ENCODE results near the gene CCM2. TPM values are rescaled to one million over a fixed set of nuclear protein-coding genes. Genes with fewer than 3 reads are reported as not detected.

Gene CCM2
- total RNA-seq, 2 experiments from 2014 or later = 72.3 to 77.5 TPM

DNA sequence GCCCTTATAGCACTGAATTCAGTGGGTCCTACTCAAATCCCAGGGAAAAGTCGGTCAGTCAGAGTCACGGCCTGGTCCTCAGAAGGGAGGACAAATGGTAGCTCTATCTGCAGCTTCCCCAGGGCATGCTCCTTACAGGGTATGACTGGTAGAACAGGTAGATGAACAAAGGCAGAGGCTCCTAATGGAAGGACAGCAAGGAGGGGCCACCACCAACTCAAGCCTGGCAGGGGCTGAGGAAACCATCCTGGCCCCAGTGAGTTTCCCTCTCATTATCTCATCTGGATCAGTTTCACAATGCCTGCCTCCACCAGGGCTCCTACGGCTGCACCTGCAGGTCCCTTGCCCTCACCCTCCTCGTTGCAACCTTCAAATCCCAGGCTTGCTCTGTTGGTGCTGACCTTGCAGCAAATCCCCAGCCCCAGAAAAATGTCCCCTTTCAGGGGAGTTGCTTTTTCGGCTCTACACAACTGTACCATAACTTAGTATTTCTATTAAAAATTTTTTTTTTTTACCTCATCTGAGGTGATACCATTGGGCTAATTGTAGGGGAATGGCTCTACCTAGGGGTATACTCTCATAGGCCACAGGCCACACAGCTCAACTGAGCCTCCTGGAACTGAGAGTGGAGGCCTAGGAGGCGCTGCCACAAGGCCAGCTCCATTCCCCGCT lies 18.8 kb upstream of the CCM2 start:
- intact Hi-C loops (cut with micrococcal nuclease) = loop anchor here (10.0 kb wide), 1 partner anchor 126 kb away; no protein-coding TSS in a partner anchor
- peaks cover 53% of the 10 kb centered on the region for H3K4me1 Mint-ChIP-seq (ENCODE audit: low read depth)
- ChIA-PET CTCF (interaction anchor here (0.9 to 7.1 kb wide), 8 partner anchors 8 to 155 kb away, joined by 3 to 42 read pairs (median 4); partner anchors contain the start of gene CCM2), POLR2A (interaction anchor here (0.7 to 16.8 kb wide), 18 partner anchors 7 to 407 kb away, joined by 3 to 328 read pairs (median 7); partner anchors contain the start of genes CCM2, DDX56, PPIA and PURB)
- no peaks in the 10 kb centered on the region for H3K27me3 Mint-ChIP-seq
- H3K27ac Mint-ChIP-seq = peak overlapping the region; percentile 100
- H3K36me3 Mint-ChIP-seq (ENCODE audit: low read depth) = peaks cover 81% of the 10 kb centered on the region
- H3K4me3 Mint-ChIP-seq = peak overlapping the region; percentile 100
- DNase-seq (peak; percentile 70), ATAC-seq (peak; percentile 1)
- H3K9me3 Mint-ChIP-seq = no peaks in the 10 kb centered on the region
- TF ChIP-seq, protein P1, sequence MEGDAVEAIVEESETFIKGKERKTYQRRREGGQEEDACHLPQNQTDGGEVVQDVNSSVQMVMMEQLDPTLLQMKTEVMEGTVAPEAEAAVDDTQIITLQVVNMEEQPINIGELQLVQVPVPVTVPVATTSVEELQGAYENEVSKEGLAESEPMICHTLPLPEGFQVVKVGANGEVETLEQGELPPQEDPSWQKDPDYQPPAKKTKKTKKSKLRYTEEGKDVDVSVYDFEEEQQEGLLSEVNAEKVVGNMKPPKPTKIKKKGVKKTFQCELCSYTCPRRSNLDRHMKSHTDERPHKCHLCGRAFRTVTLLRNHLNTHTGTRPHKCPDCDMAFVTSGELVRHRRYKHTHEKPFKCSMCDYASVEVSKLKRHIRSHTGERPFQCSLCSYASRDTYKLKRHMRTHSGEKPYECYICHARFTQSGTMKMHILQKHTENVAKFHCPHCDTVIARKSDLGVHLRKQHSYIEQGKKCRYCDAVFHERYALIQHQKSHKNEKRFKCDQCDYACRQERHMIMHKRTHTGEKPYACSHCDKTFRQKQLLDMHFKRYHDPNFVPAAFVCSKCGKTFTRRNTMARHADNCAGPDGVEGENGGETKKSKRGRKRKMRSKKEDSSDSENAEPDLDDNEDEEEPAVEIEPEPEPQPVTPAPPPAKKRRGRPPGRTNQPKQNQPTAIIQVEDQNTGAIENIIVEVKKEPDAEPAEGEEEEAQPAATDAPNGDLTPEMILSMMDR (IDR thresholded peaks at IDR 0.05) = no peak

DNA sequence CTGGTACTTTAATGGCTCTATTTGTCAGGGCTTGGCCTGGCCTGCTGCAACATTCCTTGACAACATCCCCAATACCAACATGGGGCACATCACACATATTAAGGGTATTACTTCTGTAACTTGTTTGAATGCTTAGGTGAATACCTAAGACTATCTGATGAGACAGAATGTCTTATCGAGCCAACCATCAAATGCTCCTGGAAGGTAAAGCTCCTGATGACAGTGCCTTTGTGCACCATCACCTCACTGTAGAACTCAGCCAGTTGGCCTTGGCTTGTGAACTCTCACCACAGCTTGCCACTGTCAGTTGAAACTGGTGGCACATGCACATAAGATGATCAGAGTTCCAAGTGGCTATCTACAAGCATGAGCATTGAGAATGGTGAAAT lies 17.5 kb upstream of the CCM2 start:
- no peak for ATAC-seq
- TF ChIP-seq, protein P1 (IDR thresholded peaks at IDR 0.05) = no peak
- no peaks in the 10 kb centered on the region for H3K27me3 Mint-ChIP-seq
- peak overlapping the region; percentile 100 for H3K27ac Mint-ChIP-seq
- CTCF ChIA-PET = interaction anchor here (1.0 to 7.1 kb wide), 5 partner anchors 9 to 154 kb away, joined by 3 to 42 read pairs (median 4); no protein-coding TSS in a partner anchor
- H3K9me3 Mint-ChIP-seq = no peaks in the 10 kb centered on the region
- DNase-seq = peak; percentile 45
- intact Hi-C loops (cut with micrococcal nuclease) = loop anchor here (10.0 kb wide), 1 partner anchor 128 kb away; no protein-coding TSS in a partner anchor
- H3K36me3 Mint-ChIP-seq (ENCODE audit: low read depth) = peaks cover 76% of the 10 kb centered on the region
- peaks cover 54% of the 10 kb centered on the region for H3K4me1 Mint-ChIP-seq (ENCODE audit: low read depth)
- POLR2A ChIA-PET = interaction anchor here (0.6 to 16.8 kb wide), 22 partner anchors 8 to 368 kb away, joined by 3 to 328 read pairs (median 5); partner anchors contain the start of genes CCM2, H2AZ2, PPIA and PURB
- peak overlapping the region; percentile 100 for H3K4me3 Mint-ChIP-seq

DNA sequence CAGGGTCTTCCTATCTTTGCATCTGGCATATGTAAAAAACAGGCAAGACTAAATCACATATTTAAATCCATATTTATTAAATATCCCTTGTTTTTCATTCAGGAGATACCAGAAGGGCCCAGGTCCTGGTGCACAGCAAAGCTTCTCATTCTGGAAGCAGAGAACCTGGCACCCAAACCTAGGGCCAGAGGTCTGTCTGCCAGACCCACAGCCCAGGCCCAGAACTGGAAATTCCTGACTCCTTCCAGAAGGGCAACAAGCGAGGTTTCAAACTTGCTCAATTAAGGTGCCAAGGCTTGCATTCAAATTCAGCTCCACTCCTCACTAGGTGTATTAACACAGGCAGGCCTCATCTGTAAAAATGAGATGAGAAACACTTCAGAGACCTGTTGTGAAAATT lies 17.0 kb upstream of the CCM2 start:
- Mint-ChIP-seq H3K4me1 (ENCODE audit: low read depth) (peaks cover 59% of the 10 kb centered on the region), H3K9me3 (no peaks in the 10 kb centered on the region), H3K27ac (peak overlapping the region; percentile 100), H3K4me3 (peak overlapping the region; percentile 100), H3K27me3 (no peaks in the 10 kb centered on the region), H3K36me3 (ENCODE audit: low read depth) (peaks cover 71% of the 10 kb centered on the region)
- DNase-seq (no peak), ATAC-seq (no peak)
- TF ChIP-seq, protein P1 (IDR thresholded peaks at IDR 0.05) = no peak
- intact Hi-C loops (cut with micrococcal nuclease) = loop anchor here (10.0 kb wide), 1 partner anchor 128 kb away; no protein-coding TSS in a partner anchor
- POLR2A ChIA-PET = interaction anchor here (0.6 to 16.8 kb wide), 21 partner anchors 8 to 369 kb away, joined by 3 to 328 read pairs (median 4); partner anchors contain the start of genes CCM2, H2AZ2, PPIA and TBRG4
- CTCF ChIA-PET = interaction anchor here (1.0 to 7.1 kb wide), 5 partner anchors 10 to 154 kb away, joined by 3 to 42 read pairs (median 4); no protein-coding TSS in a partner anchor

DNA sequence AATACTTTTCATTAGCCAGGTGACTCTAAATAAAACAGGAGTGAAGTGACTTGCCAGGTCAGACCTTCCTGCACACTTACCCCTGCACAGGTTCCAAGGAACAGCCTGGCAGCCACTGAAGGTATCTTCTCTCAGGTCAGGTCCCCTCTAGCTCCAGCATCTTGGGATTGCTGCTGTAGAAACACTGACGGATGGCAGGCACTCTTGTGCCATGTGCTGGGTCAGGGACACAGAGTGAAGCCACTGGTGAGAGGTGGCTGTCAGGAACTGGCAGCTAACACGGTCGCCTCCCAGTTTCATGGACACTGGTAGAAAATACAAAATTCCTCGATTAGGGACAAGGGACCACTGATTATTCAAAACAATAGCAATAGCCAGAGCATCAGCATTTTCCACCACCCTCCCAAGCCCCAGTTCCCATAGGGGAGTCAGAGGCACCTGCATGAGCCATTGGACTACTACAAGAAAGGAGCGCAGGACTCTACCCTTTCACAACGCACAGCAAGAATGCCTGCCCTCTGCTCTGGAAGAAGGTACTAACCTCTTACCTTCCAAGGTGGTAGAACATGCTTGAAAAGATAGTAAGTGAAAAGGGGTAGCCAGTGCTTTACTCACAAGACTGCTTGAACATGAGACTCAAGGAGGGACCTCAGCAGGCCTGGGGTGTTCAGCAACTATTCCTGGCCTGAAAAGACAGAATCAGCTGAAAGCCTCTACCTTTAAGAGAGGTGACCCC lies 16.1 kb upstream of the CCM2 start:
- no peaks in the 10 kb centered on the region for H3K27me3 Mint-ChIP-seq
- CTCF ChIA-PET = interaction anchor here (1.1 to 7.1 kb wide), 4 partner anchors 11 to 153 kb away, joined by 3 to 42 read pairs (median 14); no protein-coding TSS in a partner anchor

More for the DNA sequence above, 16.1 kb upstream of the CCM2 start:
- Mint-ChIP-seq H3K4me3 (peak overlapping the region; percentile 100), H3K27ac (peak overlapping the region; percentile 100), H3K4me1 (ENCODE audit: low read depth) (peaks cover 65% of the 10 kb centered on the region), H3K36me3 (ENCODE audit: low read depth) (peaks cover 62% of the 10 kb centered on the region), H3K9me3 (no peaks in the 10 kb centered on the region)
- POLR2A ChIA-PET = interaction anchor here (0.6 to 16.8 kb wide), 17 partner anchors 9 to 345 kb away, joined by 3 to 328 read pairs (median 5); partner anchors contain the start of genes CCM2, H2AZ2, PPIA and TBRG4
- no peak for ATAC-seq
- TF ChIP-seq, protein P1 (IDR thresholded peaks at IDR 0.05) = no peak
- intact Hi-C loops (cut with micrococcal nuclease) = loop anchor here (2.0 to 10.0 kb wide), 2 partner anchors 17 to 129 kb away; partner anchors contain the start of gene CCM2
- no peak for DNase-seq

Measured in activated CD8-positive, alpha-beta T cell treated with anti-CD3 and anti-CD28 coated beads for 36 hours (primary cell).